Measurements from ENCODE around the gene KRT85. TPM values are rescaled to one million over a fixed set of nuclear protein-coding genes. Genes with fewer than 3 reads are reported as not detected.

Gene KRT85
- total and polyA plus RNA-seq, 2 donors (not counting 1 experiment from before 2014, with no cell fraction given): not detected

DNA sequence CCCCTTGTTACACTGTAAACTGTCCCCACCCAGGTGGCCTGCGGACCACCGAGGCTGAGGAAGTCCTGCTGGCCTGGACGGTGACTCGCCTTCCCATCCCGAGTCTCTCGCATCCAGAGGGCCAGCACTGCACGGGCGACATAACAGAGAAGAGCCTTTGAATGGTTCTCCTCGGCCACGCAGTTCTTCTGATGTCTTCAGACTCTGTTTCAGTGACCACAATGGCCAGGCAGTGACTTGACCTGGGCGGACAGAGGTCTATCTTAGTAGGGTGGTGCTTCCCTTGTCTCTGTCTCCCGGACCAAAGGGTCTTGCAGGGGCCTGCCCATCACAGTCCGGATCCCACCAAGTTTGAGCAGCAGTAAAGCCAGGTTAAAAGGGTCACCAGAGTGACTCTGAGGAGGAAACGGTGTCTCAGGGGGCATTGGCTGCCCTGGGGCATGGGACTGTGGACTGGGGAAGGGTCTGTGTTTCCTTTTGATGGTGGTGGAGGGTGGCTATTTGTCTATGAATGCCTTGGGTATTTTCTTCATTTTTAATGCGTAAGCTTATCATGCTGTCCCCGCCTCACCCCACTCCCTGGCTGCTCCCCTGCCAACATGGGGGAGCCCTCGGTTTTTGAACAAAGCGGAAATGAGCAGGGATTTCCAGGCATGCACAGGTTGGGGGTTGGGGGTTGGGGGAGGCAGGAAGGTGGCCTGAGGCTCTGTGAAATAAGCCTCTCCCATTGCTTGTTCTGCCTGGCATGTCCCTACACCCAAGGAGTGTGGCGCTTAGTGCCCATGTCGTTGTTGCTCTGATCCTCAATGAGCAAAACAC, 10.3 kb downstream of the KRT85 start:
- TF ChIP-seq EZH2 (IDR thresholded peaks at IDR 0.05; ENCODE audit: borderline replicate concordance, insufficient read depth, low read depth, low read length, poor library complexity, severe bottlenecking) (no peak), CTCF (IDR thresholded peaks at IDR 0.05) (no peak)
- no peak overlapping the region for H3K9ac ChIP-seq (ENCODE audit: low read length)
- Mint-ChIP-seq H3K4me3 (no peak overlapping the region), H3K27me3 (peaks cover 15% of the 10 kb centered on the region), H3K4me1 (peaks cover 27% of the 10 kb centered on the region), H3K9me3 (ENCODE audit: insufficient read depth) (no peaks in the 10 kb centered on the region), H3K27ac (no peak overlapping the region)
- DNase-seq (no peak), ATAC-seq (ENCODE audit: low read depth) (no peak)
- H2AFZ ChIP-seq (ENCODE audit: insufficient read depth, low read depth, low read length, poor library complexity, severe bottlenecking): no peak overlapping the region
- no peaks in the 10 kb centered on the region for H3K9me3 ChIP-seq (ENCODE audit: control extremely low read depth in 1 of 3, control insufficient read depth in 2 of 3, insufficient read depth in 1 of 3, low read length in 2 of 3)
- POLR2A ChIA-PET: no interaction called here
- no peak overlapping the region for H3K27ac ChIP-seq (ENCODE audit: low read length in 2 of 2)
- CTCF ChIA-PET: no interaction called here
- peaks cover 0 to 4% (median 3%) of the 10 kb centered on the region in 4 experiments for H3K27me3 ChIP-seq (replicated peaks in 1 of 4; ENCODE audit: control extremely low read depth in 1 of 4, control insufficient read depth in 3 of 4, insufficient read depth in 4 of 4, low read length in 3 of 4)
- intact Hi-C loops (cut with micrococcal nuclease): no loop called here
- no peaks in the 10 kb centered on the region for H4K20me1 ChIP-seq (ENCODE audit: control insufficient read depth, insufficient read depth, low read length, poor library complexity, severe bottlenecking)
- H3K4me2 ChIP-seq (replicated peaks; ENCODE audit: low read depth, low read length, poor library complexity, severe bottlenecking): no peak overlapping the region
- H3K4me1 ChIP-seq (ENCODE audit: control insufficient read depth in 2 of 2, insufficient read depth in 2 of 2, low read length in 2 of 2): peaks cover 20 to 21% of the 10 kb centered on the region in 2 donors
- no peaks in the 10 kb centered on the region for H3K36me3 ChIP-seq (replicated peaks in 1 of 2; ENCODE audit: control extremely low read depth in 1 of 2, control insufficient read depth in 1 of 2, extremely low read depth in 1 of 2, insufficient read depth in 2 of 2, low read length in 1 of 2)
- WGBS (ENCODE audit: insufficient coverage): 95% methylated on average over 17 of the region's 20 CpGs
- no peak overlapping the region for H3K4me3 ChIP-seq (ENCODE audit: control extremely low read depth in 1 of 5, extremely low read depth in 1 of 5, insufficient read depth in 1 of 5, low read depth in 2 of 5, low read length in 4 of 5)
- H3K79me2 ChIP-seq (ENCODE audit: control insufficient read depth, insufficient read depth, low read length): no peaks in the 10 kb centered on the region

DNA sequence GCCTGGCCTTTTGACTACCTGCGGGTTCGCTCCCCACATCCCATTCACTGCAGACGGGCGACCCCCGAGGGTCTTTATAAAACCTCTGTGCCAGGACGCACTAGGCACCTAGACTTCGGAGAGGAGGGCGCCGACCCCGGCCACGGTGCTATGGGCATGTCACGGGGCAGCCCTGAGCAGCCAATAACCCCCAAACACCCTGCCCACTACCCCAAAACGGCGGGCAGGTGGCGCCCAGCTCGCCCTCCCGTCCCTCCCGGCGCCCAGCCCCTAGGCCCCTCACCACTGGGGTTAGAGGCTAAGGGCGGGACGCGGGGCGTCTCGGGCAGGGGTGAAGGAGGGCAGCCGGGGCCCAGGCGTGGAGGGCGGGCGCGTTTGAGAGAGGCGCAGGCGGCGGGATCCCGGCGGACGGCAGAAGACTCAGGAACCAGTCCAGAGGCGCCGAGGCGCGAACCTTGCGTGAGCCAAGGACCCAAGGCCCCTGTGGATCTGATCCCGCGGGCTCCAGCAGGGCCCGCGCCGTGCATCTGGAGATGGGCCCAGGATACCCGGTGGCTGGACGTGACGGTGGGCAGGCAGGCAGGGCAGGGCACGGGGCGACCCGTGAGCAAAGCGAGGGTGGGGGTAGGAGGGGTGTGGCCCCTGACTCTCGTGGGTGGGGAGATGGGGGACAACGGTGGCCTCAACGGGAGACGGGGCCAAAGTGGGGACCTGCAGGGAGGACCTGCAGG, 11.1 kb downstream of the KRT85 start:
- intact Hi-C loops (cut with micrococcal nuclease): no loop called here
- Histone ChIP-seq H2AFZ (ENCODE audit: insufficient read depth, low read depth, low read length, poor library complexity, severe bottlenecking) (no peak overlapping the region), H3K9ac (ENCODE audit: low read length) (no peak overlapping the region), H3K4me2 (replicated peaks; ENCODE audit: low read depth, low read length, poor library complexity, severe bottlenecking) (no peak overlapping the region), H3K79me2 (ENCODE audit: control insufficient read depth, insufficient read depth, low read length) (no peaks in the 10 kb centered on the region), H3K27me3 (replicated peaks in 1 of 4; ENCODE audit: control extremely low read depth in 1 of 4, control insufficient read depth in 3 of 4, insufficient read depth in 4 of 4, low read length in 3 of 4) (peaks cover 0 to 6% (median 3%) of the 10 kb centered on the region in 4 experiments), H3K9me3 (ENCODE audit: control extremely low read depth in 1 of 3, control insufficient read depth in 2 of 3, insufficient read depth in 1 of 3, low read length in 2 of 3) (no peaks in the 10 kb centered on the region), H4K20me1 (ENCODE audit: control insufficient read depth, insufficient read depth, low read length, poor library complexity, severe bottlenecking) (no peaks in the 10 kb centered on the region), H3K36me3 (replicated peaks in 1 of 2; ENCODE audit: control extremely low read depth in 1 of 2, control insufficient read depth in 1 of 2, extremely low read depth in 1 of 2, insufficient read depth in 2 of 2, low read length in 1 of 2) (no peaks in the 10 kb centered on the region), H3K27ac (ENCODE audit: low read length in 2 of 2) (no peak overlapping the region), H3K4me3 (ENCODE audit: control extremely low read depth in 1 of 5, extremely low read depth in 1 of 5, insufficient read depth in 1 of 5, low read depth in 2 of 5, low read length in 4 of 5) (no peak overlapping the region), H3K4me1 (ENCODE audit: control insufficient read depth in 2 of 2, insufficient read depth in 2 of 2, low read length in 2 of 2) (peaks cover 20 to 21% of the 10 kb centered on the region in 2 donors)
- no peaks in the 10 kb centered on the region for H3K9me3 Mint-ChIP-seq (ENCODE audit: insufficient read depth)
- peaks cover 30% of the 10 kb centered on the region for H3K4me1 Mint-ChIP-seq
- ATAC-seq (ENCODE audit: low read depth) (no peak), DNase-seq (no peak)
- ChIA-PET POLR2A (no interaction called here), CTCF (no interaction called here)
- 94% methylated on average over 46 of the region's 56 CpGs for WGBS (ENCODE audit: insufficient coverage)
- H3K27ac Mint-ChIP-seq: no peak overlapping the region
- H3K27me3 Mint-ChIP-seq: peaks cover 18% of the 10 kb centered on the region
- H3K4me3 Mint-ChIP-seq: no peak overlapping the region
- no peak for TF ChIP-seq EZH2 (IDR thresholded peaks at IDR 0.05; ENCODE audit: borderline replicate concordance, insufficient read depth, low read depth, low read length, poor library complexity, severe bottlenecking)
- no peak for TF ChIP-seq CTCF (IDR thresholded peaks at IDR 0.05)

All from B cell (primary cell).